Stimulated activated CD4-positive, alpha-beta T cell treated with anti-CD3 and anti-CD28 coated beads, Interleukin-4, amount 100 ng/mL, for 4 hours (primary cell): ENCODE data around the gene SYT15.
"Not testable (repeated sequence)": the region's sequence is repeated elsewhere in the genome, so short reads cannot be mapped to it uniquely, and the experiment has no call there.

Experiments
- DNase-seq, 2 experiments: peaks; one replicate each; pipeline ENCODE4 v3.0.0-alpha.2; 2020

SYT15 gene

DNA sequence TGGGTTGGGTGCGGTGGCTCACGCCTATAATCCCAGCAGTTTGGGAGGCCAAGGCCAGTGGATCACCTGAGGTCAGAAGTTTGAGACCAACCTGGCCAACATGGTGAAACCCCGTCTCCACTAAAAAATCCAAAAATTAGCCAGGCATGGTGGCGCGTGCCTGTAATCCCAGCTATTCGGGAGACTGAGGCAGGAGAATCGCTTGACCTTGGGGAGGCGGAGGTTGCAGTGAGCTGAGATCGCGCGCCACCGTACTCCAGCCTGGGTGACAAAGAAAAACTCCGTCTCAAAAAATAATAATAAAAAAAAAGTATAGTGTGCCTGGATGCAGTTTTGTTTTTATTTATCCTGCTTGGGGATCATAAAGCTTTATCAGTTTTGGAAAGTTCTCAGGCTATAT lies 14.4 kb downstream of the SYT15 start:
- not testable (repeated sequence) for DNase-seq

DNA sequence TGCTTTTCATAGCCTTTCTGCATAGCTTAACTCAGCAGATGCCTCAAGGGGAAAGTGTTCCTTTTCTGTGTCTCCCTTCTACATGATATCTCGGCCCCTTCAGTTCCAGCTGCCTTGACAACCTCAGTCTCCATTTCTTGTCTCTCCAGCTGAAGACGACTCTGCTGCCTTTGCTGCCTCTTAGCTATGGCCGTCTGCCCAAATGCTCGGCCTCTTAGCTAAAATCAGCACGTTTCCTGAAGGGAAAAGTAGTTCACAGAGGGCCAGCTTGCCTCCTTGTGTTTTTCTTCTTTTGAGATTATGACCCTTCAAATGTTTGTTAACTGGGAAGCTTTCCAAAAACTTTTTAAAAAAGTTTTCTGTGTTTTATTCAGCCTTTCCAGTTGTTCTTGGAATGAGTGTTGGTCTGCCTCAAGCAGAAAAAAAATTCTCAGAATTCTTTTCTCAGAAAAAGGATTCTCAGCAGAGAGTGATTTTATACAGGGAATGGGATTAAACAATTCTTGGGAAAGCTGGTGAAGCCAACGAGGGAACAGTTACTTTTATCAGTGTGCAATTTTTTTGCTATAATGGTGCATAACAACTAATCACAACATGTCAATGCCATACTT lies 15.6 kb downstream of the SYT15 start:
- not testable (repeated sequence) for DNase-seq

DNA sequence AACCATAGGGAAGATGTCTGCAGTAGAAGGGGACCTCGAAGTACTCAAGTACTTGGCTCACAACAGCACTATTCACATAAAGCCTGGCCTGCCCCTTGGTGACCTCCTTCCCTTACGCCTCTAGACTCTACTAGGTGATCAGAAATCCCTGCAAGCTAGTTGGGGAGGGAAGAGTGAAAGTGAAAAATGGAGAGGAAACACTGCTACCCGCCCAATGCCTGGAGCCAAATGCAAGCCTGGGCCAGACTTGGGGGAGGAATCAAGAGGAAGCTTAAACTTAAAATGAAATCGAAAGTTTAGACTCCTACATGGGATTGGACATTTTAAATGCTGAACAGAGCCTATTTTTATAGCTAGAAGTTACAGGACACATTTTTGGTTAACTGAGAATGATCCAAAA lies 17.6 kb downstream of the SYT15 start:
- not testable (repeated sequence) for DNase-seq

DNA sequence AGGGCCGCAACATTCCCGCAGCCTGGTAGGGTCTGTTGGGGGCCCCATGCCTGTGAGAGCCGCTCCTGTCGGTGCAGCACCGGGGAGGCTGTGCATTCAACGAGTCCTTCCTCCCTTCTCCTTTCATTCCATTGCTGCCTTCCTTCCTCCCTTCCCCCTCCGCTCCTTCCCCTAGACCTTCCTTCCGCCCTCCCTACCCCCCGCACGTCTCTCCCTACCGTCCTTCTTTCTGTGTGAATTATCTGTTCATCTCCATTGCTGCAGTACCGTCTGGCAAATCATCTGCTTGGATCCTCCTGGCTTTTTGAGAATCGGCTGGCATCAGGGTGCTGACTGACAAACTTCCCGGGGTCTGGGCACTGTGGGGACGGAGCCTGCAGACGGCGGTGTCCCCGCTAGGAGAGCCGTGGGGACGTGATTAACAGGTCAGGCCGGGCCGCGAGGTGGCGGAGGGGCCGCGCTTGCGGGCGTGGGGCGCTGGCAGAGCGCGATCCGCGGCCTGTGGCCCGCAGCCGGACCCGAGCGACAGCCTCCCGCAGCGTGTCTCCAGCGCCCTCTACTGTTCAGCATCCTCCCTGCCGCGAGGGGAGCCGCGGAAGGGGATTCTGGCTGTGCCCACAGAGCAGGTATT lies 18.8 kb downstream of the SYT15 start:
- DNase-seq, result not testable (repeated sequence)

DNA sequence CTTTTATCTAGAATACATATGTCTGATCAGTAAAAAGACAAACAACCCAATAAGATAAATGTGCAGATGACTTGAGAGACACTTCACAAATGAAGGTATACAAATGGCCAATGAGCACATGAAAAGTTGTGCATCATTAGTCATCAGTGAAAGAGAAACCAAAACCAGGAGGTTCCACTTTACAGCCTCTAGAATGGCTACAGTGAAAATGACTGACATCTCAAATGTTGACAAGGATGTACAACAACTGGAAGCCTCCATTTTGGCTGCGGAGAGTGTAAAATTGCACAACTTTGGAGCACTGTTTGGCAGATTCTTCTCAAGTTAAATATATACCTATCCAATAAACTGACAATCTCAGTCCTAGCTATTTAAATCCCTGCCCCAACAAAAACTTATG lies 21.6 kb downstream of the SYT15 start:
- not testable (repeated sequence) for DNase-seq

DNA sequence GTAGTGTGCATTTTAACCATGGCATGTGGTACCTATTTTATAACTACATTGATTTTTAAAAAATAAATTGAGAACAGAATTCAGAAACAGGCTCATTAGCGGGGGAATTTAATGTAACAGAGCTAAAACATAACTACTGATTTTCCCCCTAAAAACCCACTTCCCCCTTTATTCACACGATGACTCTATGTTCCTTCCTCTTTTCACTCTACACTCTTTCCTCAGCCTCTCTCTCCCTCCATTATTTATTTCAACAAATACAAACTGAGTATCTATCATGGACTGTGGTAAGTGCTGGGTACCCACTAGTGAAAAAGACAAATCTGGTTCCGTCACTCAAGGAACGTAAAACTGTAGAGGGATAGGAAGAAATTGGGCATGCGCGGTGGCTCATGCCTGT lies 36.6 kb downstream of the SYT15 start:
- not testable (repeated sequence) for DNase-seq

DNA sequence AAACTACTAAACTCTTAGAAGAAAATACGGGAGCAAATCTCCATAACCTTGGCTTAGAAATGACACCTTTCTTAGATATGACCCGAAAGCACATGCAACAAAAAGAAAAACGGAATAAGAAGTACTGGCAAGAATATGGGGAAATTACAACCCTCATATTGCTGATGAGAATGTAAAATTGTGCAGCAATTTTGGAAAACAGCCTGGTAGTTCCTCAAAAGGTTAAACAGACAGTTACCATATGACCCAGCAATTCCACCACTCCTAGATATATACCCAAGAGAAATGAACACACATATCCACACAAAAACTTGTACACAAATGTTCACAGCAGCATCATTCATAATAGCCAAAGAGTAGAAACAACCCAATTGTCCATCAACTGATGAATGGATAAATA lies 37.3 kb downstream of the SYT15 start:
- DNase-seq, result not testable (repeated sequence)

DNA sequence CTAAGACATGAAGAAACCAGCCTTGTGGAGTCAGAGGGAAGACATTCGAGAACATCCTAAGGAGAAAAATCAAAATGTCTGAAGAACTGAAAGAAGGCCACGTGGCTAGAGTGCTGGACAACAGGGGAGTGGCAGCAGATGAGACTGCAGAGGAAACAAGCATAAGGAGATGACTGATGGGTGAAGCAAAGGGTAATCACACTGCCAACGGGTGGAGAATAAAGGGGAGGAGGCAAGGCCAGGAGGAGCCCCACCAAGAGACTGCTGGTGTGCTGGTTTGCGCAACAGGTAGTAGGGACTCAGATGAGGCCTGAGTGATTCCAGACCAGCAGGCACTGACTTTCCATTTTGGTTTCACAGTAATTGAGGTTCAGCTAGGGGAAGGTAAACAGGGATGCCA lies 38.2 kb downstream of the SYT15 start:
- not testable (repeated sequence) for DNase-seq

DNA sequence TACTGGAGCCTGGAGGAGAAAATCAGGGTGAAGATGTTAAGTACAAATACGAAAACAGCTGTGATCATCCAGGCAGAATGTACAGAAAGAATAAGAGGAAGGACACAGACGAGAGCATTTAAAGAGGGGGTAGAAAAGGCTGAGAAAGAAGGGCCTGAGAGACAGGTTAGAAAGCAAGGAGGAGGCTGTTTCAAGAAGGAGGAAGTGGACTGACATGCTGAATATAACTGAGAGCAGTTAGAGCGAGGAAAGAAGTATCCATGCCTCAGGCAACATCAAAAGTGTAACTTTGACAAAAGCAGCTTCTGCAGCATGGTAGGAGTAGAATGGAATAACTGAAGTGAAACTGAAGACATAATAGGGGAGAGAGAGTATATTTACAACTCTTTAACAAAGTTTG lies 39.0 kb downstream of the SYT15 start:
- DNase-seq, result not testable (repeated sequence)

DNA sequence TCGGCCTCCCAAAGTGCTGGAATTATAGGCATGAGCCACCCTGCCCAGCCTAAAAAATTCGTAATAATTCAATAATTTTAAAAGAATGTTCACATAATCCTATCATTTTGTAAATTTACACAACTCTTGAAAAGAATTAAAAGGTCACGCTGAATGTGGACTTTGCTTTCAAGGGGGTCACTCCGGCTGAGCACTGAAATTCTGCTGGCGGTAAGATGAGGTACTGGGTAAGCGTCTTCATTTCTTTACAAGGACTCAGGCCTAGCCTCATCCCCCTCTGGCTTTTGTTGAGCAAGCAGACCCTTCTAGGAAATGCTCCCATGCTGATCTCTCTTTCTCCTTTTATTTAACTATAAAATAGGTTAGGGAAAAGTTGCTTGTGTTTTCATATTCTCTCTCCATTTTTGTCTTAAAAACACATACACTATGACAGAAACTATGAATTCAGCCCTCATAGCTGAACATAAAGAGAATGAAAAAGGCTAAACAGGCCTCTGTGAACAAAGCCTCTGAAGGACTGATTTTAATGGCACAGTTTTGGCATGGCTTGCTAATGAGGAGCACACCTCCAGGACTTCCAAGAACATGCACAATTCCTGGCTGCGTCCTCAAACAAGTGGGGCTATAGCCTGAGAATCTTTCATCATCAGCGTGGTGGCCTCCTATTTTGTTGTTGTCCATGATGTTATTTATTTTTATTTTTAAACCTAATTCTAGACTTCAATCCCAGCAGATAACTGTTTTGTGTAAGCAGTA lies 45.1 kb downstream of the SYT15 start:
- not testable (repeated sequence) for DNase-seq

DNA sequence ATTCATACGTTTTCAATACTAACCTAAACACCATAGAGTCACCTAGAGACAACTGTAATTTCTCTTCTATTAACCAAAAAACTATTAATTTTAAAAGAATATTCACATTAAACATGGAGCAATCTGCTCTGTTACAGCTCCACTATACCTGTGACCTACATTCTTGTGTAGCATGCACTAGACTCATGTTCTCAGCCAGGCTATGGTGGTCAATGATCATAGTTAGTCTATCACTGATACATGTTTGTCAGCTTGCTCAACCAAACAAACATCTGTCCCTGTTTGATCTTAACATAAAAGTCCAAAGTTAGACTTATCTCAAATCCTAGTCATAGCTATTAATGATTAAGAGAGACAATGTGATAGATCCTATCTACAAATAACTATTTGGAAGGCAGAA lies 50.9 kb downstream of the SYT15 start:
- not testable (repeated sequence) for DNase-seq

DNA sequence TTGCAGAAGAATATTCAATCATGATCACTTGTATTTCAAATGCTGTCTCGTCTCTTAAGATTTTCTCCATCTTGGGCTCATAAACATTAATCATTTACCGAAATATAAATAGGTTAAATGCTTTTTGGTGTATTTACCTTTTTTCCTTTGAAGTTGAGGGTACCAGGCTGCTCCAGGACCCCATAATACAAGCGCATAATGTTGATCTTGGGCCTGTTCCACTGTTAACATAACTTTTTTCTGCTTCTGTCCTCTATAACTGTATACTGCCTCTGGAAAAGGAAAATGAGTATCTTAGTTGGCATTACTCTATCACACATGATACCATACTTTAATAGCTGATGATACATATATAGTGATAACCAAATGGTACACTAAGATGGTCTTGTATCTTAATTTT lies 51.9 kb downstream of the SYT15 start:
- DNase-seq, result not testable (repeated sequence)

DNA sequence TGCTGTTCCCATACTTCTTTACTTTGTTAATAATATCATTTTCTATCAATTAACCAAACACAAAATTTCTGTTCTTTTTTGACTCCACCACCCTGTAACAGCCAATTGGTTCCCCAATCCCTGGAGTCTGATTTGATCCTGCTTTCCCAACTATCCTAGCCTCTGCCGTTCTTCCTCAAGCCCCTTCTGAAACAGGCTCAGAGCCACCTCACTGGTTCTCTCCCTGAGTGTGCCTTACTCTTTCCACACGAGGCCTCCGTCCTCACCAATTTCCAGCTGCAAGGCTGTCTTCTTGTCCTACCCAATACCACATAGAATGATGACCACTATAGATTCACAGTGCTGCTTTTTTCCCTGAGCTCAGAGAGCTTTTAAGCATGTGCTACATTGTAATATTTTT lies 52.8 kb downstream of the SYT15 start:
- not testable (repeated sequence) for DNase-seq

DNA sequence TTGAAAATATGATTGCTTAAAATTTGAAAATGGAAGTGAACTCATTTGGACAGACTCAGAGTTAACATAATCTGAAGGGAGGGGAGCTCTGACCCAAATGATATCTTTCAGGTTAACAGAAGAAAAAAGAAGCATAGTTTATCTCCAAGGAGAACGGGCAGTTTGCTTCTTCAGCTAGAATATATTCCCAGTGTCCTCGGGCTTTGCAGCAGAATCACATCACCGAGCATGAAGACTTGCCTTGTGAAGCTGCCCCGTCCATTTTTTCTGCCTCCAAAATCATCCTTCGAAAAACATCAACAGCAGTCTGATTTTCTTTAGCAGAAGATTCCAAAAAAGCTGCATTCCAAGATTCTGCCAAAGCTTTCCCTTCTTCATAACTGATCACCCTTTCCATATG lies 55.8 kb downstream of the SYT15 start:
- not testable (repeated sequence) for DNase-seq

DNA sequence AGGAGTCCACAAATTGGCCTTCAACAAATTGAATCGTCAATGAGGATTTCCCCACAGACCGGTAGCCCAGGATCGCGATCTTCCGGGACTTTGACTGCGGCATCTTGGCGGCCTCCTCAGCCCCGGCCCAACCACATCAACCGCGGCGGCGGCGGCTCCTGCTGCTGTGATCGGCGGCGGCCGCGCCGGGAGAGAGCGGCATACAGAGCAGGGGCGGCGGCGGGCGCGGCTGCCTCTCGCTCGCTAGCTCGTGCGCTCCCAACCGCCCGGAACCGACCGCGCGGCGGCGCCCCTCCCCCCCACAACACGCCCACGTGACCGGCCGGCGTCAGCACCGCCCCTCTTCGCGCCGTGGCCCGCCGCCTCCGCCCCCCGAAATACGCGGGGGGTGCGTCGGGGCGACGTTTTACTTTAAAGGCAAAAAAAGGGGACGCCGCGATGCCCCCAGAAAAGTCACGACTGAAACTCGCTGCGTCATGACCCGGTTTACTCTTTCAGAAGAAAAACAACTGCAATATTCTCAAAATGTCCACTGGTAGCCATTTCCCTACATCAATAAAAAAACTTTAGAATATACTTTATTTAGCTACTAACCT lies 56.5 kb downstream of the SYT15 start:
- DNase-seq, result not testable (repeated sequence)

DNA sequence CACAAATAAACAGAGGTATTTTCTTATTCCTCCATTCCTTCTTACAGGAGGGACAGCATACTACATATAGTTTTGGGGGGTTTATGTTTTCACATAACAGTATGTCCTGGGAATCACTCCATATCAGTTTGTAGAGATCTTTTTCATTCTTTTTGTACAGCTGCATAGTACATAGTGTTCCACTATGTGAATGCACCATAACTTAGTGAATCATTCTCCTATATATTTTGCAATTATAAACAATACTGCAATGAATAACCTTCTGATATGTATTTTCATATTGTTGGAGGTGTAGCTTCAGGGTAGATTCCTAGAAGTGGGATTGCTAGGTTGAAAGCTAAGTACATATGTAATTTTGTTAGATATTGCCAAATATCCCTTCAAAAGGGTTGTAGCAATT lies 61.1 kb downstream of the SYT15 start:
- not testable (repeated sequence) for DNase-seq
